Measurements from ENCODE around the gene SPATA18. TPM values are rescaled to one million over a fixed set of nuclear protein-coding genes. Genes with fewer than 3 reads are reported as not detected.

Gene SPATA18
- total and polyA plus RNA-seq, 7 donors: 1.8 to 13.0 (median 3.2) TPM

DNA sequence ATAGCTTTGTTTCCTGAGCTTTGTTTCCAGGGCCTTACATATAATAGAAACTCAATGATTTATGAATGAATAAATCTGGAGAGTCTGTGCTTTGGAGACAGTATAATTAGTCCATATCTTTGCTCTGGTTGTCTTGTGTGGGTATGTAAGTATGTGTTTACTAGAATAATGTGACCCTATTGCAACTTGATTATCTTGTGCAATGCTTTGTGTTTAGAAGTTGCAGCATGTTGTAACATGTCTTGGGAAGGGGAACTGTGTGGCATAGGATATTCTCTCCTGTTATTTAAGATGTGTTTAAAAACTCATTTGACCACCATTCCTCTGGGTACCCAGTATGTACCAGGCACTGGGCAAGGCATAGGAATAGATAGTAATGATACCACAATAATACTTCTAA, 6.1 kb downstream of the SPATA18 start:
- Histone ChIP-seq H3K4me3 (no peak overlapping the region), H3K36me3 (no peaks in the 10 kb centered on the region), H3K4me1 (peaks cover 0 to 9% (median 3%) of the 10 kb centered on the region in 4 donors), H3K27ac (no peak overlapping the region), H3K9me3 (no peaks in the 10 kb centered on the region), H3K27me3 (peaks cover 0 to 7% (median 0%) of the 10 kb centered on the region in 3 donors)
- TF ChIP-seq, protein P1, sequence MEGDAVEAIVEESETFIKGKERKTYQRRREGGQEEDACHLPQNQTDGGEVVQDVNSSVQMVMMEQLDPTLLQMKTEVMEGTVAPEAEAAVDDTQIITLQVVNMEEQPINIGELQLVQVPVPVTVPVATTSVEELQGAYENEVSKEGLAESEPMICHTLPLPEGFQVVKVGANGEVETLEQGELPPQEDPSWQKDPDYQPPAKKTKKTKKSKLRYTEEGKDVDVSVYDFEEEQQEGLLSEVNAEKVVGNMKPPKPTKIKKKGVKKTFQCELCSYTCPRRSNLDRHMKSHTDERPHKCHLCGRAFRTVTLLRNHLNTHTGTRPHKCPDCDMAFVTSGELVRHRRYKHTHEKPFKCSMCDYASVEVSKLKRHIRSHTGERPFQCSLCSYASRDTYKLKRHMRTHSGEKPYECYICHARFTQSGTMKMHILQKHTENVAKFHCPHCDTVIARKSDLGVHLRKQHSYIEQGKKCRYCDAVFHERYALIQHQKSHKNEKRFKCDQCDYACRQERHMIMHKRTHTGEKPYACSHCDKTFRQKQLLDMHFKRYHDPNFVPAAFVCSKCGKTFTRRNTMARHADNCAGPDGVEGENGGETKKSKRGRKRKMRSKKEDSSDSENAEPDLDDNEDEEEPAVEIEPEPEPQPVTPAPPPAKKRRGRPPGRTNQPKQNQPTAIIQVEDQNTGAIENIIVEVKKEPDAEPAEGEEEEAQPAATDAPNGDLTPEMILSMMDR (IDR thresholded peaks at IDR 0.05): no peak
- TF ChIP-seq POLR2A (IDR thresholded peaks at IDR 0.05) (no peak), POLR2AphosphoS5 (IDR thresholded peaks at IDR 0.05) (no peak), EP300 (IDR thresholded peaks at IDR 0.05) (no peak)
- no peak for DNase-seq
- intact Hi-C loops (cut with DNase I): no loop called here

DNA sequence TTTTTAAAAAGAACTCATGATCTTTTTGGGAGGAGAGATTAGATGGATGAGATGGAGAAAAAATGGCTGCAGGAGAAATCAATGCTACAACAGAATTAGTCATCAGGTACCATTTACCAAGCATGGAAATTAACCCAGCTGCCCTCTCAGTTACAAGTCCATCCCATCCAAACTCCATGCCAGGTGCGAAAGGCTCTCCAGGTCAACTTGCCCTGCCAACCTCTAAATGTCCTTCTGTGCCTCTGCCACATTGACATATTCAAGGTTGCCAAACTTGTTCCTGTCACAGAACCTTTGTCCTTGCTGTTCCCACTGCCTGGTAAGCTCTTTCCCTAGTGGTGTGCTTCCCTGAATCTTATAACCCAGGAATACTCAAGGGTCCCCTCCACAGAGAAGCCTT, 7.2 kb downstream of the SPATA18 start:
- Histone ChIP-seq H3K4me3 (no peak overlapping the region), H3K9me3 (no peaks in the 10 kb centered on the region), H3K27ac (no peak overlapping the region), H3K4me1 (peaks cover 0 to 8% (median 0%) of the 10 kb centered on the region in 4 donors), H3K27me3 (no peaks in the 10 kb centered on the region), H3K36me3 (no peaks in the 10 kb centered on the region)
- no peak for TF ChIP-seq EP300 (IDR thresholded peaks at IDR 0.05)
- no peak for TF ChIP-seq POLR2A (IDR thresholded peaks at IDR 0.05)
- TF ChIP-seq, protein P1 (IDR thresholded peaks at IDR 0.05): no peak
- DNase-seq: no peak
- intact Hi-C loops (cut with DNase I): no loop called here
- 96 to 97% methylated on average over 1 of the region's 1 CpG for WGBS, 2 donors

DNA sequence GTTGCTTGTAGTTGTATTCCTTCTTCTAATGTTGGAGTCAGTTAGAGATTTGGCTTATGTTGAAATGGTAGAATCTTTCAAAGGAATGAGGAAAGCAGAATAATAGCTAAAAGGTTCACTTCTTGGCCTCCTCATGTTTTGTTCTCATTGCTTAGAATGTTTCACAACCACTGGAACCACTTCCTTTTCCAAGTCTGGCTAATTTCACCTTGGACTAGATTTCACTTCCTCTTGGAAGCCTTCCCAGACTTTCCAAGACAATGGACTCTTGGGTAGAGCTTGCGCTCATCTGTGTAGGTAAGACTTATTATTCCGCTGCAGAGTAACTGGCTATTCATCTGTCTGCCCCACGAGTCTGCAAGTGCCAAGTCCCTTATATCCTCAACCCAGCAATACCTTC, 8.3 kb downstream of the SPATA18 start:
- no peaks in the 10 kb centered on the region for H3K36me3 ChIP-seq
- TF ChIP-seq POLR2AphosphoS5 (IDR thresholded peaks at IDR 0.05): peak in 3 of 4 donors; percentile 6 to 27 (median 27)
- no peak for TF ChIP-seq EP300 (IDR thresholded peaks at IDR 0.05)
- TF ChIP-seq, protein P1 (IDR thresholded peaks at IDR 0.05): no peak
- no peak for TF ChIP-seq POLR2A (IDR thresholded peaks at IDR 0.05)
- no peaks in the 10 kb centered on the region for H3K9me3 ChIP-seq
- peak overlapping the region in 3 of 4 donors; percentile 3 to 23 (median 15) for H3K27ac ChIP-seq
- H3K4me3 ChIP-seq: no peak overlapping the region
- no peaks in the 10 kb centered on the region for H3K27me3 ChIP-seq
- DNase-seq: no peak
- WGBS, 2 donors: 19 to 65% methylated on average over 3 of the region's 3 CpGs
- peaks cover 0 to 8% (median 0%) of the 10 kb centered on the region in 4 donors for H3K4me1 ChIP-seq
- intact Hi-C loops (cut with DNase I): no loop called here

DNA sequence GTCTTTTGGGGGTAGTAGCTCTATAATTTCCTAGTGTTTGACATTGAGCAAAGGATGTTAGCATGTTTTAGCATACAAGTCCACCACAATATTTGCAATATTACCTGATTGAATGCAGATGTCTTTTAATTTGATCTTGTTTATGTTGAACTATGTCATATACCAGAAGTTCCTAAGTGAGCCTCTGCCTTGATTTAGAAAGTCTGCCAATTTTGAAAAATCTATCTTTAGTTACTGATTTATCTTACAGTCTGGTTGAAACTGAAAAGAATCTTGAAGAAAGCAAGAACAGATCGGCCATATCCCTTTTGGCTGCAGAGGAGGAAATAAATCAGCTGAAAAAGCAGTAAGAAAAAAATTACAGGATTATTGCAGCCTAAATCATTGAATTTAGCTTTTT, 18.5 kb downstream of the SPATA18 start:
- WGBS, 2 donors: 77 to 84% methylated on average over 1 of the region's 1 CpG
- H3K4me3 ChIP-seq: no peak overlapping the region
- H3K9me3 ChIP-seq: no peaks in the 10 kb centered on the region
- TF ChIP-seq, protein P1 (IDR thresholded peaks at IDR 0.05): no peak
- TF ChIP-seq POLR2AphosphoS5 (IDR thresholded peaks at IDR 0.05): no peak
- TF ChIP-seq EP300 (IDR thresholded peaks at IDR 0.05): no peak
- no peak for TF ChIP-seq POLR2A (IDR thresholded peaks at IDR 0.05)
- intact Hi-C loops (cut with DNase I): no loop called here
- H3K27ac ChIP-seq: no peak overlapping the region
- no peaks in the 10 kb centered on the region for H3K27me3 ChIP-seq
- H3K36me3 ChIP-seq: no peaks in the 10 kb centered on the region
- DNase-seq: no peak
- no peaks in the 10 kb centered on the region for H3K4me1 ChIP-seq

Measured in sigmoid colon (tissue), 7 donors.